Smooth muscle cell (in vitro differentiated cells): ENCODE data around the gene COX7A2L. TPM values are rescaled to one million over a fixed set of nuclear protein-coding genes. Genes with fewer than 3 reads are reported as not detected.

Source experiments
- polyA plus RNA-seq: library from polyadenylated mRNA; unstranded; fragments of >200 nt; fragmentation: Nextera tagmentation; extraction: Ambion mirVana; gene quantifications from 2 replicates; pipeline ENCODE4 v1.2.1, GENCODE V29; 2016
- total RNA-seq: library from RNA; depleted of rRNA; stranded (reverse); fragments of >200 nt; gene quantifications from 2 replicates; pipeline ENCODE4 v1.2.3, GENCODE V29; 2014

Gene COX7A2L
- total and polyA plus RNA-seq, 2 experiments from 2014 or later, result 93.3 to 145 TPM

Other genes starting within 250 kb of the COX7A2L start
- gene EML4, start 191.9 kb downstream of the COX7A2L start, total RNA-seq, result 46.2 and 55.9 TPM in 2 replicates
- gene EML4, start 191.9 kb downstream of the COX7A2L start, polyA plus RNA-seq, result 33.6 and 39.9 TPM in 2 replicates
- not detected in 2 replicates for gene KCNG3, start 132.8 kb upstream of the COX7A2L start, total RNA-seq
- not detected in 2 replicates for gene KCNG3, start 132.8 kb upstream of the COX7A2L start, polyA plus RNA-seq
- gene MTA3, start 207.4 kb upstream of the COX7A2L start, total RNA-seq, result 27.5 and 36.2 TPM in 2 replicates
- gene MTA3, start 207.4 kb upstream of the COX7A2L start, polyA plus RNA-seq, result 29.8 and 39.4 TPM in 2 replicates